HL-60 (cell line): ENCODE results near the gene DLEC1.

ENCODE experiments used
- DNase-seq, 2 experiments: peaks; one replicate each; pipeline ENCODE4 v3.0.0-alpha.2; 2010 to 2020; ENCODE audit warnings: low read depth in 1 of 2, low spot score in 1 of 2
- H3K27ac ChIP-seq: fragments of 250-450 bp; sonication (Bioruptor Pico); replicated peaks from 2 replicates; pipeline ENCODE4 v1.5.1; 2020; ENCODE audit warnings: mild to moderate bottlenecking, moderate library complexity
- H3K27me3 ChIP-seq: fragments of 250-450 bp; sonication (Bioruptor Pico); 2 replicates; pipeline ENCODE4 v1.5.1; 2021; ENCODE audit warnings: mild to moderate bottlenecking, moderate library complexity; ENCODE audit not compliant: insufficient read depth, poor library complexity, severe bottlenecking
- H3K4me3 ChIP-seq: replicated peaks from 2 replicates; pipeline ENCODE4 v1.5.1; 2011; ENCODE audit warnings: mild to moderate bottlenecking, control low read depth, low read length; ENCODE audit not compliant: insufficient read depth
- GABPA ChIP-seq: IDR thresholded peaks from 2 replicates; pipeline ENCODE4 v1.6.1; 2012; ENCODE audit warnings: low read depth
- POLR2AphosphoS5 ChIP-seq: IDR thresholded peaks from 2 replicates; pipeline ENCODE4 v1.6.1; 2012; ENCODE audit warnings: low read depth
- SPI1 ChIP-seq: IDR thresholded peaks from 2 replicates; pipeline ENCODE4 v1.6.1; 2012; ENCODE audit warnings: low read depth, mild to moderate bottlenecking, borderline replicate concordance
- TF ChIP-seq, protein P1 (sequence below): IDR thresholded peaks from one replicate; pipeline ENCODE4 v1.5.1; 2011; ENCODE audit warnings: low read length, control low read depth, inconsistent platforms; ENCODE audit not compliant: insufficient read depth
- TF ChIP-seq, protein P2 (sequence below): IDR thresholded peaks from 2 replicates; pipeline ENCODE4 v1.6.1; 2012; ENCODE audit warnings: low read depth; ENCODE audit not compliant: insufficient replicate concordance

DLEC1 gene

DNA sequence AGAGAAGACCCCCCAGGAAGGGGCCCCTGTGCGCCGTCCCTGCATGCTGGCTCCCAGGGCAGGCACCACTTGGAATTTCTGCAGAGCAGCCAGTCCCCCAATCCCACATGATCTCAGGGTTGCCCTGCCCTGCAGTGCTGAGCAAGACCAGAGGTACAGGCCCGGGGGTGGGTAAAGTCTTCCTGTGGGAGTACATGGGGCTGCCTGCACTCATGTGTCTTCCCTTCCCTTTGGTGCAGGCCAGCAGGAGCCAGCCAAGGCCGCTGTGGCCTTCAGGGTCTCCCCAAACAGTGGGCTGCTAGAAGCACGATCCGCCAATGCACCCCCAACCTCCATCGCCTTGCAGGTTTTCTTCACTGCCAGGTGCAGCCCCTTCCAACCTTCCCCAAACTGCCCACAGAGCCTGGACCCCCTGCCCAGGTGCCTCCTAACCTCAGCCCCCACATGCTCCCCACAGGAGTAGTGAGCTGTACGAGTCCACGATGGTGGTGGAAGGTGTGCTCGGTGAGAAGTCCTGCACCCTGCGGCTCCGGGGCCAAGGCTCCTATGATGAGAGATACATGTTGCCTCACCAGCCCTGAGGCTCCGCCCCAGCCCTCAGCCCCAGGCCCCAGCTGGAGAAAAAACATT is 82.9 kb downstream of the DLEC1 start:
- Histone ChIP-seq H3K27me3 (no peaks in the 10 kb centered on the region), H3K27ac (no peak overlapping the region), H3K4me3 (no peak overlapping the region)
- TF ChIP-seq, protein P1, sequence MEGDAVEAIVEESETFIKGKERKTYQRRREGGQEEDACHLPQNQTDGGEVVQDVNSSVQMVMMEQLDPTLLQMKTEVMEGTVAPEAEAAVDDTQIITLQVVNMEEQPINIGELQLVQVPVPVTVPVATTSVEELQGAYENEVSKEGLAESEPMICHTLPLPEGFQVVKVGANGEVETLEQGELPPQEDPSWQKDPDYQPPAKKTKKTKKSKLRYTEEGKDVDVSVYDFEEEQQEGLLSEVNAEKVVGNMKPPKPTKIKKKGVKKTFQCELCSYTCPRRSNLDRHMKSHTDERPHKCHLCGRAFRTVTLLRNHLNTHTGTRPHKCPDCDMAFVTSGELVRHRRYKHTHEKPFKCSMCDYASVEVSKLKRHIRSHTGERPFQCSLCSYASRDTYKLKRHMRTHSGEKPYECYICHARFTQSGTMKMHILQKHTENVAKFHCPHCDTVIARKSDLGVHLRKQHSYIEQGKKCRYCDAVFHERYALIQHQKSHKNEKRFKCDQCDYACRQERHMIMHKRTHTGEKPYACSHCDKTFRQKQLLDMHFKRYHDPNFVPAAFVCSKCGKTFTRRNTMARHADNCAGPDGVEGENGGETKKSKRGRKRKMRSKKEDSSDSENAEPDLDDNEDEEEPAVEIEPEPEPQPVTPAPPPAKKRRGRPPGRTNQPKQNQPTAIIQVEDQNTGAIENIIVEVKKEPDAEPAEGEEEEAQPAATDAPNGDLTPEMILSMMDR = no peak
- TF ChIP-seq SPI1 (no peak), GABPA (no peak), POLR2AphosphoS5 (no peak)
- TF ChIP-seq, protein P2, sequence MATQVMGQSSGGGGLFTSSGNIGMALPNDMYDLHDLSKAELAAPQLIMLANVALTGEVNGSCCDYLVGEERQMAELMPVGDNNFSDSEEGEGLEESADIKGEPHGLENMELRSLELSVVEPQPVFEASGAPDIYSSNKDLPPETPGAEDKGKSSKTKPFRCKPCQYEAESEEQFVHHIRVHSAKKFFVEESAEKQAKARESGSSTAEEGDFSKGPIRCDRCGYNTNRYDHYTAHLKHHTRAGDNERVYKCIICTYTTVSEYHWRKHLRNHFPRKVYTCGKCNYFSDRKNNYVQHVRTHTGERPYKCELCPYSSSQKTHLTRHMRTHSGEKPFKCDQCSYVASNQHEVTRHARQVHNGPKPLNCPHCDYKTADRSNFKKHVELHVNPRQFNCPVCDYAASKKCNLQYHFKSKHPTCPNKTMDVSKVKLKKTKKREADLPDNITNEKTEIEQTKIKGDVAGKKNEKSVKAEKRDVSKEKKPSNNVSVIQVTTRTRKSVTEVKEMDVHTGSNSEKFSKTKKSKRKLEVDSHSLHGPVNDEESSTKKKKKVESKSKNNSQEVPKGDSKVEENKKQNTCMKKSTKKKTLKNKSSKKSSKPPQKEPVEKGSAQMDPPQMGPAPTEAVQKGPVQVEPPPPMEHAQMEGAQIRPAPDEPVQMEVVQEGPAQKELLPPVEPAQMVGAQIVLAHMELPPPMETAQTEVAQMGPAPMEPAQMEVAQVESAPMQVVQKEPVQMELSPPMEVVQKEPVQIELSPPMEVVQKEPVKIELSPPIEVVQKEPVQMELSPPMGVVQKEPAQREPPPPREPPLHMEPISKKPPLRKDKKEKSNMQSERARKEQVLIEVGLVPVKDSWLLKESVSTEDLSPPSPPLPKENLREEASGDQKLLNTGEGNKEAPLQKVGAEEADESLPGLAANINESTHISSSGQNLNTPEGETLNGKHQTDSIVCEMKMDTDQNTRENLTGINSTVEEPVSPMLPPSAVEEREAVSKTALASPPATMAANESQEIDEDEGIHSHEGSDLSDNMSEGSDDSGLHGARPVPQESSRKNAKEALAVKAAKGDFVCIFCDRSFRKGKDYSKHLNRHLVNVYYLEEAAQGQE = no peak
- DNase-seq = no peak

GRCh38 chr3:38122712-38123290 is 83.8 kb downstream of the DLEC1 start:
- no peaks in the 10 kb centered on the region for H3K27me3 ChIP-seq
- DNase-seq = no peak

GRCh38 chr3:38124324-38125122 is 85.5 kb downstream of the DLEC1 start:
- H3K27me3 ChIP-seq = no peaks in the 10 kb centered on the region
- DNase-seq = no peak
- TF ChIP-seq GABPA (no peak), POLR2AphosphoS5 (no peak), SPI1 (no peak)
- no peak overlapping the region for H3K27ac ChIP-seq
- no peak overlapping the region for H3K4me3 ChIP-seq

More at GRCh38 chr3:38122712-38123290, 83.8 kb downstream of the DLEC1 start:
- TF ChIP-seq SPI1 (no peak), GABPA (no peak), POLR2AphosphoS5 (no peak)
- TF ChIP-seq, protein P2 = no peak
- TF ChIP-seq, protein P1 = no peak
- Histone ChIP-seq H3K4me3 (no peak overlapping the region), H3K27ac (no peak overlapping the region)
